Measurements from ENCODE around the gene UCK1. TPM values are rescaled to one million over a fixed set of nuclear protein-coding genes. Genes with fewer than 3 reads are reported as not detected.

Gene UCK1
- total and polyA plus RNA-seq, 2 of the 4 experiments (the other 2 are of a cell fraction): 17.9 to 21.4 TPM

DNA sequence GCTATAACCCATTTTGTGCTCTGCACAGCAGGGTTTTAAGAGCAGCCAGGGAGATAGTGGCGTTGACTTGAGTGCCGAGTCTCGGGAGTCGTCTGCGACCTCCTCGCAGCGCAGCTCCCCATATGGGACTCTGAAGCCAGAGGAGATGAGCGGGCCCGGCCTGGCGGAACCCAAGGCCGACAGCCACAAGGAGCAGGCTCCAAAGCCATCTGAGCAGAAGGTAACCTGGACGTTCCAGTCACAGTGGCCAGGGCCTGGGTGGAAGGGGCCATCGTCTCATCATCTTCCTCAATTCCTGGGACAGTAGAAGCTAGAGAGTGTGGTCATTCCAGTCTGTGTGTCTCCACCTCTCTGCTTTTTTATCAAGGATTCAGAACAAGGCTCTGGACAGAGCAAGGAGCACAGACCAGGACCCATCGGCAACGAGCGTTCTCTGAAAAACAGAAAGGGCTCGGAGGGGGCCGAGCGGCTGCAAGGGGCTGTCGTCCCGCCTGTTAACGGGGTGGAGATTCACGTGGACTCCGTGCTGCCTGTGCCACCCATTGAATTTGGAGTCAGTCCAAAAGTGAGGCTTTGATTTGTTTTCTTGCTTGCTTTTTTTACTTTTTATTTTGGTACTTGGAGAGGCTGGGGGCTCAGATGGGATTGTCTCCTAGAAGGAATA is 48.6 kb downstream of the UCK1 start:
- intact Hi-C loops (cut with micrococcal nuclease): no loop called here
- H3K18ac ChIP-seq (ENCODE audit: low read depth, low read length): no peak overlapping the region
- peaks cover 38% of the 10 kb centered on the region for H4K20me1 ChIP-seq (ENCODE audit: insufficient read depth, low read length)
- in situ Hi-C loops (cut with MboI; ENCODE audit: low sequenced_read_pairs): no loop called here
- no peak for DNase-seq
- ChIA-PET CTCF (no interaction called here), POLR2A (ENCODE audit: unreplicated experiment) (no interaction called here)
- no peak for ATAC-seq (ENCODE audit: low read depth)
- no peaks in the 10 kb centered on the region for H3K9me3 ChIP-seq (ENCODE audit: control insufficient read depth, insufficient read depth, low read length)
- no peak overlapping the region for H2BK15ac ChIP-seq (ENCODE audit: low read depth, low read length)
- H3K4me3 ChIP-seq (ENCODE audit: insufficient read depth, low read depth, low read length): no peak overlapping the region
- TF ChIP-seq RFX5 (IDR thresholded peaks at IDR 0.05; ENCODE audit: low read depth, low read length) (no peak), BHLHE40 (IDR thresholded peaks at IDR 0.05; ENCODE audit: low read depth, low read length) (no peak), MXI1 (IDR thresholded peaks at IDR 0.05; ENCODE audit: borderline replicate concordance, low read depth, low read length) (no peak), ELK1 (IDR thresholded peaks at IDR 0.05; ENCODE audit: borderline replicate concordance, low read depth, low read length) (no peak), FOS (IDR thresholded peaks at IDR 0.05; ENCODE audit: low read depth, low read length) (no peak), MAFK (IDR thresholded peaks at IDR 0.05; ENCODE audit: low read depth, low read length) (no peak), CHD1 (IDR thresholded peaks at IDR 0.05; ENCODE audit: low read depth, low read length) (no peak), RCOR1 (IDR thresholded peaks at IDR 0.05; ENCODE audit: insufficient replicate concordance, low read length) (no peak)
- TF ChIP-seq, protein P1, sequence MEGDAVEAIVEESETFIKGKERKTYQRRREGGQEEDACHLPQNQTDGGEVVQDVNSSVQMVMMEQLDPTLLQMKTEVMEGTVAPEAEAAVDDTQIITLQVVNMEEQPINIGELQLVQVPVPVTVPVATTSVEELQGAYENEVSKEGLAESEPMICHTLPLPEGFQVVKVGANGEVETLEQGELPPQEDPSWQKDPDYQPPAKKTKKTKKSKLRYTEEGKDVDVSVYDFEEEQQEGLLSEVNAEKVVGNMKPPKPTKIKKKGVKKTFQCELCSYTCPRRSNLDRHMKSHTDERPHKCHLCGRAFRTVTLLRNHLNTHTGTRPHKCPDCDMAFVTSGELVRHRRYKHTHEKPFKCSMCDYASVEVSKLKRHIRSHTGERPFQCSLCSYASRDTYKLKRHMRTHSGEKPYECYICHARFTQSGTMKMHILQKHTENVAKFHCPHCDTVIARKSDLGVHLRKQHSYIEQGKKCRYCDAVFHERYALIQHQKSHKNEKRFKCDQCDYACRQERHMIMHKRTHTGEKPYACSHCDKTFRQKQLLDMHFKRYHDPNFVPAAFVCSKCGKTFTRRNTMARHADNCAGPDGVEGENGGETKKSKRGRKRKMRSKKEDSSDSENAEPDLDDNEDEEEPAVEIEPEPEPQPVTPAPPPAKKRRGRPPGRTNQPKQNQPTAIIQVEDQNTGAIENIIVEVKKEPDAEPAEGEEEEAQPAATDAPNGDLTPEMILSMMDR (conservative IDR thresholded peaks at IDR 0.05; ENCODE audit: low read depth, low read length): no peak
- TF ChIP-seq, protein P2, sequence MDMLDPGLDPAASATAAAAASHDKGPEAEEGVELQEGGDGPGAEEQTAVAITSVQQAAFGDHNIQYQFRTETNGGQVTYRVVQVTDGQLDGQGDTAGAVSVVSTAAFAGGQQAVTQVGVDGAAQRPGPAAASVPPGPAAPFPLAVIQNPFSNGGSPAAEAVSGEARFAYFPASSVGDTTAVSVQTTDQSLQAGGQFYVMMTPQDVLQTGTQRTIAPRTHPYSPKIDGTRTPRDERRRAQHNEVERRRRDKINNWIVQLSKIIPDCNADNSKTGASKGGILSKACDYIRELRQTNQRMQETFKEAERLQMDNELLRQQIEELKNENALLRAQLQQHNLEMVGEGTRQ (IDR thresholded peaks at IDR 0.05; ENCODE audit: low read depth, low read length): no peak
- no peak overlapping the region for H3K14ac ChIP-seq (replicated peaks; ENCODE audit: low read depth, low read length)
- no peak overlapping the region for H2AK5ac ChIP-seq (ENCODE audit: low read depth, low read length)
- no peak overlapping the region for H3K4ac ChIP-seq (ENCODE audit: low read depth, low read length)
- H3K23ac ChIP-seq (ENCODE audit: low read depth, low read length): no peak overlapping the region
- no peaks in the 10 kb centered on the region for H3K4me1 ChIP-seq (ENCODE audit: control insufficient read depth, insufficient read depth, low read length)
- no peak overlapping the region for H3K56ac ChIP-seq (ENCODE audit: extremely low read depth, insufficient read depth, low read length)
- H2AK9ac ChIP-seq (replicated peaks; ENCODE audit: low read depth, low read length, poor library complexity): no peak overlapping the region
- no peak overlapping the region for H2BK120ac ChIP-seq (ENCODE audit: low read depth, low read length)
- dilution Hi-C loops (cut with HindIII; ENCODE audit: low sequenced_read_pairs, unreplicated experiment): no loop called here
- no peak overlapping the region for H4K8ac ChIP-seq (ENCODE audit: low read depth in 2 of 2, low read length in 2 of 2)
- peaks cover 41 to 71% of the 10 kb centered on the region in 2 experiments for H3K79me1 ChIP-seq (ENCODE audit: low read depth in 1 of 2, low read length in 2 of 2)
- H2AFZ ChIP-seq (replicated peaks; ENCODE audit: low read length, poor library complexity): no peak overlapping the region
- H2BK5ac ChIP-seq (ENCODE audit: low read depth, low read length, poor library complexity, severe bottlenecking): no peak overlapping the region
- BruUV-seq (replicated peaks): TSS peak; percentile 41
- WGBS, 2 experiments (ENCODE audit: extremely low coverage in 2 of 2, insufficient read length in 1 of 2): 93% methylated on average over 22 of the region's 24 CpGs; no CpG with 5 or more reads in 1 of the 2 experiments
- no peaks in the 10 kb centered on the region for H3K27me3 ChIP-seq (ENCODE audit: control insufficient read depth, insufficient read depth, low read length)
- no peak overlapping the region for H4K91ac ChIP-seq (ENCODE audit: insufficient read depth, low read depth, low read length)
- no peaks in the 10 kb centered on the region for H3K9me1 ChIP-seq (ENCODE audit: insufficient read depth, low read length)
- no peak overlapping the region for H4K5ac ChIP-seq (ENCODE audit: low read depth, low read length)
- no peak overlapping the region for H2BK20ac ChIP-seq (ENCODE audit: low read depth, low read length)
- H3K4me2 ChIP-seq (ENCODE audit: low read depth, low read length): no peak overlapping the region
- H3K9ac ChIP-seq (ENCODE audit: low read depth, low read length): no peak overlapping the region
- H3K27ac ChIP-seq (ENCODE audit: insufficient read depth, low read length): no peak overlapping the region
- peaks cover 91% of the 10 kb centered on the region for H3K36me3 ChIP-seq (ENCODE audit: control insufficient read depth, insufficient read depth, low read length)
